ENCODE results near the gene GPHB5.
"Not testable (repeated sequence)": the region's sequence is repeated elsewhere in the genome, so short reads cannot be mapped to it uniquely, and the experiment has no call there.

GPHB5 gene

GRCh38 chr14:63318835-63319234, at the start of gene GPHB5:
Gene GPHB5, minus strand, starts transcription at chr14:63318935. Its CDS starts 1,086 bp downstream, at chr14:63317849.
- no peak for DNase-seq

GRCh38 chr14:63367742-63368364, 49.1 kb upstream of the GPHB5 start:
- no peak for DNase-seq

- DNase-seq, result peak; percentile 84 to 98
Measured at GRCh38 chr14:63362389-63362819, 43.7 kb upstream of the GPHB5 start.

- peak; percentile 36 to 69 for DNase-seq
Measured at GRCh38 chr14:63361790-63362189, 43.1 kb upstream of the GPHB5 start.

GRCh38 chr14:63357841-63358240, 39.1 kb upstream of the GPHB5 start:
- no peak for DNase-seq

GRCh38 chr14:63345826-63346225, 27.1 kb upstream of the GPHB5 start:
- DNase-seq, result peak in 1 of 2 experiments; percentile 48

- no peak for DNase-seq
Measured at GRCh38 chr14:63344336-63344735, 25.6 kb upstream of the GPHB5 start.

GRCh38 chr14:63343878-63344277, 25.1 kb upstream of the GPHB5 start:
- no peak for DNase-seq

- DNase-seq, result peak; percentile 49 to 67
Measured at GRCh38 chr14:63342371-63342770, 23.6 kb upstream of the GPHB5 start.

GRCh38 chr14:63328787-63329737, 10.3 kb upstream of the GPHB5 start:
- no peak for DNase-seq

GRCh38 chr14:63326840-63327239, 8.1 kb upstream of the GPHB5 start:
- DNase-seq, result no peak

GRCh38 chr14:63322897-63323573, 4.3 kb upstream of the GPHB5 start:
- no peak for DNase-seq

- no peak for DNase-seq
Measured at GRCh38 chr14:63322472-63322871, 3.7 kb upstream of the GPHB5 start.

- DNase-seq, result peak; percentile 33 to 73
Measured at GRCh38 chr14:63308723-63309317, 9.9 kb downstream of the GPHB5 start.

GRCh38 chr14:63304429-63304828, 14.3 kb downstream of the GPHB5 start:
- DNase-seq, result not testable (repeated sequence)

- no peak for DNase-seq
Measured at GRCh38 chr14:63301891-63302534, 16.7 kb downstream of the GPHB5 start.

- no peak for DNase-seq
Measured at GRCh38 chr14:63300854-63301253, 17.9 kb downstream of the GPHB5 start.

GRCh38 chr14:63299351-63300110, 19.2 kb downstream of the GPHB5 start:
- no peak for DNase-seq

GRCh38 chr14:63297372-63298063, 21.2 kb downstream of the GPHB5 start:
- no peak for DNase-seq

GRCh38 chr14:63296060-63296563, 22.6 kb downstream of the GPHB5 start:
- DNase-seq, result no peak

- no peak for DNase-seq
Measured at GRCh38 chr14:63295231-63295685, 23.5 kb downstream of the GPHB5 start.

All from NCI-H2081 (cell line).